ENCODE data around the gene CASP9. TPM values are rescaled to one million over a fixed set of nuclear protein-coding genes. Genes with fewer than 3 reads are reported as not detected.
"Not testable (repeated sequence)": the region's sequence is repeated elsewhere in the genome, so short reads cannot be mapped to it uniquely, and the experiment has no call there.

Gene CASP9
- total RNA-seq, 1 donor from 2014 or later, result 15.7 TPM

- DNase-seq, result no peak
- CTCF ChIA-PET, result no interaction called here
- TF ChIP-seq CTCF (IDR thresholded peaks at IDR 0.05), result no peak
- Mint-ChIP-seq H3K9me3 (no peaks in the 10 kb centered on the region), H3K4me3 (no peak overlapping the region), H3K27me3 (no peaks in the 10 kb centered on the region), H3K4me1 (no peaks in the 10 kb centered on the region), H3K27ac (no peak overlapping the region), H3K36me3 (ENCODE audit: low read depth) (no peaks in the 10 kb centered on the region)
- no peak for ATAC-seq (ENCODE audit: low read depth)
- intact Hi-C loops (cut with micrococcal nuclease), result no loop called here
- POLR2A ChIA-PET, result no interaction called here
Observed at GRCh38 chr1:15479654-15480347, 44.2 kb downstream of the CASP9 start.

GRCh38 chr1:15477646-15478212 is 46.3 kb downstream of the CASP9 start:
- Mint-ChIP-seq H3K9me3 (no peaks in the 10 kb centered on the region), H3K27ac (no peak overlapping the region), H3K4me3 (no peak overlapping the region), H3K27me3 (no peaks in the 10 kb centered on the region), H3K36me3 (ENCODE audit: low read depth) (no peaks in the 10 kb centered on the region), H3K4me1 (no peaks in the 10 kb centered on the region)
- intact Hi-C loops (cut with micrococcal nuclease), result no loop called here
- ATAC-seq (ENCODE audit: low read depth), result no peak
- CTCF ChIA-PET, result no interaction called here
- POLR2A ChIA-PET, result no interaction called here
- no peak for TF ChIP-seq CTCF (IDR thresholded peaks at IDR 0.05)
- no peak for DNase-seq

- Mint-ChIP-seq H3K27ac (no peak overlapping the region), H3K27me3 (no peaks in the 10 kb centered on the region), H3K4me1 (no peaks in the 10 kb centered on the region), H3K36me3 (ENCODE audit: low read depth) (no peaks in the 10 kb centered on the region), H3K9me3 (no peaks in the 10 kb centered on the region), H3K4me3 (no peak overlapping the region)
- CTCF ChIA-PET, result no interaction called here
- DNase-seq (no peak), ATAC-seq (ENCODE audit: low read depth) (no peak)
- intact Hi-C loops (cut with micrococcal nuclease), result no loop called here
- TF ChIP-seq CTCF (IDR thresholded peaks at IDR 0.05), result no peak
- POLR2A ChIA-PET, result no interaction called here
Observed at GRCh38 chr1:15476927-15477326, 47.1 kb downstream of the CASP9 start.

- Mint-ChIP-seq H3K27ac (no peak within 1 kb of the TSS), H3K36me3 (ENCODE audit: low read depth) (no peaks in the 10 kb centered on the region), H3K27me3 (no peaks in the 10 kb centered on the region), H3K4me1 (no peaks in the 10 kb centered on the region), H3K4me3 (no peak within 1 kb of the TSS), H3K9me3 (no peaks in the 10 kb centered on the region)
- intact Hi-C loops (cut with micrococcal nuclease), result no loop called here
- CTCF ChIA-PET, result no interaction called here
- no peak for ATAC-seq (ENCODE audit: low read depth)
- POLR2A ChIA-PET, result no interaction called here
- no peak for TF ChIP-seq CTCF (IDR thresholded peaks at IDR 0.05)
- no peak for DNase-seq
Observed at GRCh38 chr1:15475752-15476314, 48.2 kb downstream of the CASP9 start, which contains the start of gene CELA2B. TSS of gene CELA2B (plus strand) at chr1:15476104. CDS start at chr1:15476126, 22 bp downstream.

- Mint-ChIP-seq H3K27me3 (peaks cover 8% of the 10 kb centered on the region), H3K4me3 (no peak overlapping the region), H3K4me1 (no peaks in the 10 kb centered on the region), H3K27ac (no peak overlapping the region), H3K9me3 (no peaks in the 10 kb centered on the region), H3K36me3 (ENCODE audit: low read depth) (no peaks in the 10 kb centered on the region)
- DNase-seq, result no peak
- POLR2A ChIA-PET, result no interaction called here
- no peak for TF ChIP-seq CTCF (IDR thresholded peaks at IDR 0.05)
- ATAC-seq (ENCODE audit: low read depth), result no peak
- intact Hi-C loops (cut with micrococcal nuclease), result no loop called here
- CTCF ChIA-PET, result no interaction called here
Observed at GRCh38 chr1:15472587-15472986, 51.4 kb downstream of the CASP9 start.

- ATAC-seq (ENCODE audit: low read depth); H3K27ac Mint-ChIP-seq; H3K4me1 Mint-ChIP-seq; H3K27me3 Mint-ChIP-seq; H3K4me3 Mint-ChIP-seq; CTCF ChIA-PET; H3K36me3 Mint-ChIP-seq (ENCODE audit: low read depth); H3K9me3 Mint-ChIP-seq; DNase-seq; POLR2A ChIA-PET; intact Hi-C loops (cut with micrococcal nuclease): not testable (repeated sequence)
Observed at GRCh38 chr1:15471723-15472122, 52.3 kb downstream of the CASP9 start.

GRCh38 chr1:15471067-15471466 is 52.9 kb downstream of the CASP9 start:
- H3K27me3 Mint-ChIP-seq; CTCF ChIA-PET; H3K4me3 Mint-ChIP-seq; ATAC-seq (ENCODE audit: low read depth); H3K4me1 Mint-ChIP-seq; DNase-seq; intact Hi-C loops (cut with micrococcal nuclease); H3K27ac Mint-ChIP-seq; H3K36me3 Mint-ChIP-seq (ENCODE audit: low read depth); H3K9me3 Mint-ChIP-seq; POLR2A ChIA-PET: not testable (repeated sequence)

Measured in activated B cell treated with CpG ODN at 0.5 μM for 24 hours (primary cell).